Gastrocnemius medialis (tissue), 4 donors: ENCODE data around the gene COL24A1.

Experiments used
- POLR2A ChIP-seq, 2 donors: fragments of 450-650 bp; IDR thresholded peaks; one replicate each; pipeline ENCODE4 v1.6.1; 2017; ENCODE audit warnings: antibody characterized with exemption in 2 of 2, mild to moderate bottlenecking in 2 of 2, moderate library complexity in 2 of 2
- TF ChIP-seq, protein P1 (sequence below), 5 experiments: fragments of 450-650 bp in 3 of 5; fragments of 200-600 bp in 2 of 5; sonication (generic) in 2 of 5; IDR thresholded peaks in 4 of 5; conservative IDR thresholded peaks in 1 of 5; 1 replicate in 4 of 5; 2 replicates in 1 of 5; pipeline ENCODE4 v1.5.1; 2016 to 2019; ENCODE audit warnings: antibody characterized with exemption in 5 of 5, mild to moderate bottlenecking in 3 of 5, moderate library complexity in 3 of 5

DNA sequence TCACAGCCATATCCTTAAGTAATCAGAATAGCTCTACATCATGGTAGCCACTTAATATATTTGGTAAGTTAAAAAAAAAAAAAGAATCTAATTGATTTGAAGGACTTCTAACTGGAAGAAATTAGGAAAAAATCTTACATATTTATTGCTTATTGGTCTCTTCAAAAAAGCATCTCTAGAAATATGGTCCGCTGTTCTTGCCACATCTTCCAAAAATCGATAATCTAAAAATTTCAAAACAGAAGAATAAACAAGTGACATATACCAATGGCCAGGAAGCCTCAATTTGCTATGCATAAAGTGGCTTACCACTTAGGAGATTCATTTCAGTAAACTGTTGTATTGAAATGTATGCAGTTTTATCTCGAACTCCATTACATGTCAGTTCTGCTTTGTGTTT lies 450.6 kb downstream of the COL24A1 start:
- TF ChIP-seq, protein P1, sequence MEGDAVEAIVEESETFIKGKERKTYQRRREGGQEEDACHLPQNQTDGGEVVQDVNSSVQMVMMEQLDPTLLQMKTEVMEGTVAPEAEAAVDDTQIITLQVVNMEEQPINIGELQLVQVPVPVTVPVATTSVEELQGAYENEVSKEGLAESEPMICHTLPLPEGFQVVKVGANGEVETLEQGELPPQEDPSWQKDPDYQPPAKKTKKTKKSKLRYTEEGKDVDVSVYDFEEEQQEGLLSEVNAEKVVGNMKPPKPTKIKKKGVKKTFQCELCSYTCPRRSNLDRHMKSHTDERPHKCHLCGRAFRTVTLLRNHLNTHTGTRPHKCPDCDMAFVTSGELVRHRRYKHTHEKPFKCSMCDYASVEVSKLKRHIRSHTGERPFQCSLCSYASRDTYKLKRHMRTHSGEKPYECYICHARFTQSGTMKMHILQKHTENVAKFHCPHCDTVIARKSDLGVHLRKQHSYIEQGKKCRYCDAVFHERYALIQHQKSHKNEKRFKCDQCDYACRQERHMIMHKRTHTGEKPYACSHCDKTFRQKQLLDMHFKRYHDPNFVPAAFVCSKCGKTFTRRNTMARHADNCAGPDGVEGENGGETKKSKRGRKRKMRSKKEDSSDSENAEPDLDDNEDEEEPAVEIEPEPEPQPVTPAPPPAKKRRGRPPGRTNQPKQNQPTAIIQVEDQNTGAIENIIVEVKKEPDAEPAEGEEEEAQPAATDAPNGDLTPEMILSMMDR (IDR thresholded peaks at IDR 0.05 in 4 of 5, conservative IDR thresholded peaks at IDR 0.05 in 1 of 5) = no peak
- no peak for TF ChIP-seq POLR2A (IDR thresholded peaks at IDR 0.05)
